Left ventricle myocardium inferior (tissue), 1 donor: Measurements from ENCODE around the gene STX1B. TPM values are rescaled to one million over a fixed set of nuclear protein-coding genes. Genes with fewer than 3 reads are reported as not detected.

Experiments
- DNase-seq: peaks from one replicate; pipeline ENCODE4 v3.0.0-alpha.2; 2020
- H3K27ac ChIP-seq: fragments of 200-600 bp; replicated peaks from 2 replicates; pipeline ENCODE4 v1.8.0; 2021
- H3K27me3 ChIP-seq: fragments of 200-600 bp; 2 replicates; pipeline ENCODE4 v1.8.0; 2021; ENCODE audit warnings: low read depth
- H3K36me3 ChIP-seq: fragments of 200-600 bp; 2 replicates; pipeline ENCODE4 v1.8.0; 2021
- H3K4me1 ChIP-seq: fragments of 200-600 bp; 2 replicates; pipeline ENCODE4 v1.8.0; 2021
- H3K4me3 ChIP-seq: fragments of 200-600 bp; 2 replicates; pipeline ENCODE4 v1.8.0; 2021; ENCODE audit warnings: mild to moderate bottlenecking, moderate library complexity
- H3K9me3 ChIP-seq: fragments of 200-600 bp; replicated peaks from 2 replicates; pipeline ENCODE4 v1.8.0; 2021
- intact Hi-C: fragments of 100-400 bp; cut with micrococcal nuclease; formaldehyde crosslinking; loops from one replicate; pipeline ENCODE4 v1.11.0; 2022
- total RNA-seq: library from RNA; stranded (reverse); fragmentation: NEBNext Ultra II Directional; extraction: Animal tissue kit (Norgen Biotek cat#: 25700); gene quantifications from one replicate; pipeline ENCODE4 v1.2.1, GENCODE V29; 2021
- TF ChIP-seq, protein P1 (sequence below): fragments of 200-600 bp; IDR thresholded peaks from 2 replicates; pipeline ENCODE4 v1.8.0; 2021; ENCODE audit warnings: antibody characterized with exemption, mild to moderate bottlenecking, borderline replicate concordance
- donor health status: DM: no; HTN: yes; CAD: no; lungs with severe emphysema.

The STX1B gene
- total RNA-seq, 1 donor from 2014 or later: 0.77 TPM

GRCh38 chr16:31002862-31003341, 7.5 kb downstream of the STX1B start:
- H3K27ac ChIP-seq: no peak overlapping the region
- H3K36me3 ChIP-seq: no peaks in the 10 kb centered on the region
- H3K4me3 ChIP-seq: no peak overlapping the region
- intact Hi-C loops: no loop called here
- no peak for DNase-seq
- peaks cover 24% of the 10 kb centered on the region for H3K27me3 ChIP-seq
- TF ChIP-seq, protein P1, sequence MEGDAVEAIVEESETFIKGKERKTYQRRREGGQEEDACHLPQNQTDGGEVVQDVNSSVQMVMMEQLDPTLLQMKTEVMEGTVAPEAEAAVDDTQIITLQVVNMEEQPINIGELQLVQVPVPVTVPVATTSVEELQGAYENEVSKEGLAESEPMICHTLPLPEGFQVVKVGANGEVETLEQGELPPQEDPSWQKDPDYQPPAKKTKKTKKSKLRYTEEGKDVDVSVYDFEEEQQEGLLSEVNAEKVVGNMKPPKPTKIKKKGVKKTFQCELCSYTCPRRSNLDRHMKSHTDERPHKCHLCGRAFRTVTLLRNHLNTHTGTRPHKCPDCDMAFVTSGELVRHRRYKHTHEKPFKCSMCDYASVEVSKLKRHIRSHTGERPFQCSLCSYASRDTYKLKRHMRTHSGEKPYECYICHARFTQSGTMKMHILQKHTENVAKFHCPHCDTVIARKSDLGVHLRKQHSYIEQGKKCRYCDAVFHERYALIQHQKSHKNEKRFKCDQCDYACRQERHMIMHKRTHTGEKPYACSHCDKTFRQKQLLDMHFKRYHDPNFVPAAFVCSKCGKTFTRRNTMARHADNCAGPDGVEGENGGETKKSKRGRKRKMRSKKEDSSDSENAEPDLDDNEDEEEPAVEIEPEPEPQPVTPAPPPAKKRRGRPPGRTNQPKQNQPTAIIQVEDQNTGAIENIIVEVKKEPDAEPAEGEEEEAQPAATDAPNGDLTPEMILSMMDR: no peak
- H3K4me1 ChIP-seq: peaks cover 5% of the 10 kb centered on the region
- H3K9me3 ChIP-seq: no peaks in the 10 kb centered on the region

GRCh38 chr16:31002250-31002700, 8.2 kb downstream of the STX1B start:
- peaks cover 17% of the 10 kb centered on the region for H3K27me3 ChIP-seq
- H3K4me3 ChIP-seq: no peak overlapping the region
- intact Hi-C loops: no loop called here
- H3K4me1 ChIP-seq: peaks cover 11% of the 10 kb centered on the region
- H3K36me3 ChIP-seq: no peaks in the 10 kb centered on the region
- DNase-seq: no peak
- TF ChIP-seq, protein P1: no peak
- H3K27ac ChIP-seq: no peak overlapping the region
- no peaks in the 10 kb centered on the region for H3K9me3 ChIP-seq

DNA sequence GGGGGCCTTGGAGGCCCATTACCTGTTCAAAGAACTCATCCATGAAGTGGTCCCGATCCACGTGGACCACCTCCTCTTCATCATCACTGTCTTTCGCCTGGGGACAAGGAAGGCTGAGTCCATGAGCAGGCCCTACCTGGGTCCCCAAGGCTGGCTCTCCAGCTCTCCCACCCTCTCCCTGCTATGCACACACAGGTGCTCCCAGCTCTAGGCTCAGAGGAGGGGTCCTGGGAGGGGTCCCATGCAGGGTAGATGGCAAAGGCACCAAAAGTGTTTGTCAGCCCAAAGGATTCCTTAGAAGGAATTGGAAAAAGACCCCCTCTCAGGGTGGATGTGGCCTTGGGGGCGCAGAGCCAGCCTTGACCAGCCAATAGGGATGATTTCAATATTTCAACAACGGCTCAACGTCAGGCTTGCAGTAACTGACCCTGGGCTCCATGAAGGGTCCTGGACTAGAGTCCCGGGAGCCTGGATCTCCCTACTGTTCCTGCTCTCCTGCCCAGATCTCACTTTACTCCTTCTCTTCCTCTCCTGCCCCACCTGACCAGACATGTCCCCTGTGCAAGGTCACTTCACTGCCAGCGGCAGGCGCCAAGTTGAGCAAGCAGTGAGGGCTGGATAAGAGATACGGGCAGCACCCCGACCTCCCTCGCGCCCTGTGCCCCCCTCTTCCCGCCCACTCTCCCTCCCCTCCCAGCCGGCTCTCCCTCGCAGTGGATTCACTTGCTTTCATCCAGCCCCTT, 8.8 kb downstream of the STX1B start:
- Histone ChIP-seq H3K4me1 (peaks cover 17% of the 10 kb centered on the region), H3K27ac (no peak overlapping the region), H3K27me3 (peaks cover 12% of the 10 kb centered on the region), H3K36me3 (no peaks in the 10 kb centered on the region), H3K9me3 (no peaks in the 10 kb centered on the region), H3K4me3 (no peak overlapping the region)
- DNase-seq: no peak
- TF ChIP-seq, protein P1: no peak
- intact Hi-C loops: no loop called here

GRCh38 chr16:31000671-31001382, 9.6 kb downstream of the STX1B start:
- TF ChIP-seq, protein P1: no peak
- Histone ChIP-seq H3K36me3 (no peaks in the 10 kb centered on the region), H3K27ac (no peak overlapping the region), H3K9me3 (no peaks in the 10 kb centered on the region), H3K4me3 (no peak overlapping the region), H3K4me1 (peaks cover 25% of the 10 kb centered on the region), H3K27me3 (peaks cover 3% of the 10 kb centered on the region)
- intact Hi-C loops: no loop called here
- no peak for DNase-seq

GRCh38 chr16:30998852-30999761, 11.3 kb downstream of the STX1B start:
- intact Hi-C loops: no loop called here
- TF ChIP-seq, protein P1: no peak
- Histone ChIP-seq H3K9me3 (no peaks in the 10 kb centered on the region), H3K4me1 (peaks cover 25% of the 10 kb centered on the region), H3K27me3 (no peaks in the 10 kb centered on the region), H3K27ac (no peak overlapping the region), H3K4me3 (no peak overlapping the region), H3K36me3 (no peaks in the 10 kb centered on the region)
- DNase-seq: no peak
